ENCODE results near the gene EPB41L4A. TPM values are rescaled to one million over a fixed set of nuclear protein-coding genes. Genes with fewer than 3 reads are reported as not detected.
"Not testable (repeated sequence)": the region's sequence is repeated elsewhere in the genome, so short reads cannot be mapped to it uniquely, and the experiment has no call there.

Gene EPB41L4A
- total RNA-seq, 1 experiment from 2014 or later: not detected

GRCh38 chr5:112217843-112218579 is 201.1 kb downstream of the EPB41L4A start:
- no peak for DNase-seq (ENCODE audit: low read depth)

DNA sequence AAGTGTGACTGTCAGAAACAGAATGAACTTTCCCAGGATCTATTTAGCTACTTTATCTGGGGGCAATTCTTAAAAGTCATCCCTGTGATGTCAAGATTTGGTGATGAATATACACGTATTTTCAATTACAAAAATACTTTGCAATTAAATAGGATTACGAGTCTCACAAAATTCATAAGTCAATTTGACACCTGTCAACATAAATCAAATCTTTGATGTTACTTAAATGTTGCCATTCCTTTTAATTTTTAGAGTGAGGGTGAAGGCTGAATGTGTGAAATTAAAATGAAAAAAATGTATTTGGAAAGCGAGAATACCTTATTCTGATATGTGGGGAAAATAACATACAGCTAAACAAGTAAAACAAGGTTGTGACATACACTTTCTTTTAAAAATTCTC is 202.9 kb downstream of the EPB41L4A start:
- no peak for DNase-seq (ENCODE audit: low read depth)

DNA sequence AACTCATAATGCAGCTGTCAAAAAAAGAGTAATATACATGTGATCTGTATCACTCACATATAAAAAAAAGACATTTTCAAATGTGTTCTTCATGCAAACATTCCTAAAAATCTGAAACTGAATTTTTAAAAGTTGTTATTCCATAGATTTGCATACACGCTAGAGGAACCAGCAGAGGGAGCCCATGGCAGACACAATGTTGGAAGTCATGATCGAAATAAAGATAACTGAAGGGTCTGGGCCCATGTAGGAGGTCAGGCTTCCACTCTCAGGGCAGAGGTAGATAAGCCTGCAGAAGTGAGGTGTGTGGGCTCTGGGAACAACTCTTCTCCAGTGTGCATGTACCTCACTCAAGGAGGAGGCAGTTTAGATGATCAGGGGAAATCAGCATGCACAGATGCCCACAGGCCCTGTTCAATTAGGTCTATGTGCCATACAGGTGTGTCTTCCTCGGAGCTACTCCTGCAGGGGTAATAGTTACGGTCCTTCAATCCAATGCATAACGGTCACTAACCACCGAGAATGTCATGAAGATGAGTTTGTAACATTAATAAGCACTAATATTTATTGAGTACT is 208.6 kb downstream of the EPB41L4A start:
- DNase-seq (ENCODE audit: low read depth): no peak

DNA sequence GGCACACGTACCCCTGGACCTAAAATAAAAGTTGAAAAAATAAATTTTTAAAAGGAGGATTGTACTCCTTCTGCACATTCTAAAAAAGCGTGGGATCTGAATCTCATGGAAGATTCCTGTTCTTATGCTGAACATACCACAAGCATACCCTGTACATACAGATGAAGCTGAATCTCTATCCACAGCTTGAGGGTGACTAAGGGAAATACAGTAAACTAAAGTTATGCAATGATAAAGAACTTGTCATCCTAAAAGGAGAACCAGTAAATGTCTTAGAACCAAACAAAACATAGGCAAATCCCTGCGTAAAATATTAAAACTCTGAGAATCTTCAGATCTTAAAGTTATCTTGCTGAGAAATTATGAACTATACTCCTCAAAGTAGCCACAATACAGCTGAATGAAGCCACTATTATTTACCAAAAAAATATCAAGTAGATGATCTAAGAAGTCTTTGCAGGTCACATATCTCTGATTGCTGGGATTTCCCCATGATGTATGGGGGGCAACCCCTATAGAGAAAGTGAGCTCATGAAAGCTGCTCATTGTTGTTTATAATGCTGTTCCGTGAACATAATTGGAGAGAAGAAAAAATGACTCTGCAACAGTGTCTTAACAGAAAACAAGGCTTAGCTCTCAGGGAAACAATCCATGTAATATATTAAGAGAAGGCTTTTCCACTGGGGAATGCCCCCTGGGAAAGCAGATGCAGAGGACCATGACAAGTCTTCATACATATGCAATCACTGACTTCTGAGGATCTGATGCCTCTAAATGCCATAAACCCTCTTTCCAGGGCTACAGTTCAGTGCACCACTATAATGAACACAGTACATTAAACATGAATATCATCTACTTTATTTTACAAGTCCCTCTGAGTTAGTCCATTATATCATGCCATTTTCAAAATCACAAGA is 210.1 kb downstream of the EPB41L4A start:
- no peak for DNase-seq (ENCODE audit: low read depth)

DNA sequence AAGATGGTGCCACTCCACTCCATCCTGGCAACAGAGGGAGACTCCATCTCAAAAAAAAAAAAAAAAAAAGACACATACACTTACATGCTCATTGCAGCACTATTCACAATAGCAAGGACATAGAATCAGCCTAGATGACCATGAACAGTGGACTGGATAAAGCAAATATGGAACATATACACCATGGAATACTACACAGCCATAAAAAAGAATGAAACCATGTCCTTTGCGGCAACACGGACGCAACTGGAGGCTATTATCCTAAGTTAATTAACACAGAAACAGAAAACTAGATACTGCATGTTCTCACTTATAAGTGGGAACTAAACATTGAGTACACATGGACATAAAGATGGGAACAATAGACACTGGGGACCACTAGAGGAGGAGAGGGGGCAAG is 210.9 kb downstream of the EPB41L4A start:
- DNase-seq (ENCODE audit: low read depth): not testable (repeated sequence)

GRCh38 chr5:112205846-112206245 is 213.2 kb downstream of the EPB41L4A start:
- DNase-seq (ENCODE audit: low read depth): no peak

DNA sequence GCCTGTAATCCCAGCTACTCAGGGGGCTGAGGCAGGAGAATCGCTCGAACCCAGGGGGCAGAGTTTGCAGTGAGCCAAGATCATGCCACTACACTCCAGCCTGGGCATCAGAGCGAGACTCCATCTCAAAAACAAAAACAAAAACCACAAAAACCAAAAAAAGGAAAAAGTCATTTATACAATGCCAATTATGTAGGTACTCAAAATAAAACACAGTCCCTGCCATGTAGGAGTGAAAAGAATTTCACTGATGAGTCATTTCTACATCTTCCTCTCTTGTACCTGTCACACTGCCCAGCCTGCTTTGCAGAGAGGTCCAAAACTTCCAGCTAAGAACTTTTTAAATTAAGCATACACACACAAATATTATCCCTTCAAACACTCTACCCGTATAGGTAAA is 215.8 kb downstream of the EPB41L4A start:
- no peak for DNase-seq (ENCODE audit: low read depth)

DNA sequence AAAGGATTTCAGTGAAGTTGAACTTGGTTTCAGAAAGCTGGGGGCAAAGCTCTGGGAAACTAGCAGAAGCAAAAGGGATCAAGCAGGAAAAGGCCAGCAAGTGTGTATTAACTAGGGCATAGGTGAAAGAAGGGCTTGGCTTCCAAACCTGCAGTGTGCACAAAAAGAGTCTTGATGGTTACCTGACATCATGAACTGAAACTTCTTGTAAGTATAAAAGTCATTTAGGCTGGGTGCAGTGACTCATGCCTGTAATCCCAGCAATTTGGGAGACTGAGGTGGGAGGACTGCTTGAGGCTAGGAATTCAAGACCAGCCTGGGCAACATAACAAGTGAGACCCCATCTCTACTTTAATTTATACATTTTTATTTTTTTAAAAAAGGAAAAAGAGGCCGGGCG is 216.4 kb downstream of the EPB41L4A start:
- DNase-seq (ENCODE audit: low read depth): no peak

DNA sequence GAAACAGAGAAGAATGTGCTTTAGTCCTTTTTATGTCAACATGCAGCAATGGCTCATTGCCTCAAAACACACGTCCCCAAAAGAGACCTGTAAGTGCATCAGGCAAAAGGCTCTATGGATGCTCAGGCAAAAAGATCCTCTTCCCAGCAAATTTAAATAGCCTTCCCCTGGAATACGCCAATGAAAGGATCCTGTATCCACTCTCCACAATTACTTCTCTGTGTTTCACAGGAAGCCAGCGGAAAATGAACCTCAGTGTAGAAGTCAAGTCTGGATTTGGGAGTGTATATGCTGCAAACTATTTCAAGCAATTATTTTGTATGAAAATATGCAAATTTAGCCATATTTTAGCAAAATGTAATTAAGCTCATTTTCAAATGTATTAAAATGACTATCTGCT is 217.9 kb downstream of the EPB41L4A start:
- DNase-seq (ENCODE audit: low read depth): no peak

- no peak for DNase-seq (ENCODE audit: low read depth)
These were observed 218.9 kb downstream of the EPB41L4A start for GRCh38 chr5:112200131-112200530.

DNA sequence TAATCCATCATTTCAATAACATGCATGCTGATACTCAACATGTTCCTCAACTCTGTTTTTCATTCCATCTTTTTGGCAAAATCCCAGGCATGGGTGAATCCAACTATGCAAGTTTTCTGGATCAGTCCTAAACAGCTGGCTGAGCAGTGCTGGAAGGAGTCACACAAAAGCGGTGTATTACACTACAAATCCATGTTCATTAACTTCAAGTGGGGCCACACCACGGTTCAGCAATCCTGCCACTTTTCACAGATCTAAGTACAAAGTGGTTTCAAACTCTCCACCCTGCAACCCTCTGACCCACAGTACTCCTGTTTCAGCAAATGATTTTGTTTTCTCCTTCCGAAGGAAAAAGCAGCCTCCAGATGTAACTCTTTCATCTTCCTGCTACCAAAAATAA is 222.5 kb downstream of the EPB41L4A start:
- DNase-seq (ENCODE audit: low read depth): no peak

DNA sequence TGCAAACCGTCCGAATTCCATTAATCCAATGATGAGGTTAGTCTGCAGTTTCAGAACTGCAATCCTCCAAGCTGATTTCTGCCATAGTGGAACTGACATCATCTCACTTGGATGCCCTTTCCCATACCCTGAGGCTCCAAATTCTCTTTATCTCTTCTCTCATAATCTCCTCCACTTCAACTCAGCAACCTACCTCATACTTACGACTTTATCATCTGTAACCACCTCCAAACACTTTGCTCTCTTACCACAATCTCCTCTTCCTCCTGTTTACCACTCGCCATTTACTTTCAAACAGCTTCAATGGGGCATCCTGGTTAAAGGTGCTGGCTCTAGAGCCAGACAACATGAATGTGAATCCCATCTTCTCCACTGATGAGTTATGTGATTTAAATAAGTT is 223.2 kb downstream of the EPB41L4A start:
- DNase-seq (ENCODE audit: low read depth): no peak

DNA sequence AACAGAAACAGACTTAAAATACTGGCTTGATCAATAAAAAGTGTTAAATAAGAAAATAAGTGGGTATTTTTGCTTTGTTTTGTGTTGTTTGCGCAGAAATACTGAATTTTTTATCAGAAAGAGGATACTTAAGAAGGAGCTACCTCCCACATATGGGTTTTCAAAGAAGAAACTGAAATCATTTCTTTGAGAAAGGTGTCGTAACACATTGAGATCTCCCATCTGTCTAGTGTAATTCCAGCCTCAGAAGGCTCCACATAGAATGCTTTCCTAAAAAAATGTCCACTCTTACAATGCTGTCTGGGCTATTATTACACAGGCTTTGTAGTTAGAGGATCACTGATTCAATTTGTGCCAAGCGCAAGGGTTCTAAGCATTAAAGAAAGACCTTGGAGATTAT is 226.2 kb downstream of the EPB41L4A start:
- DNase-seq (ENCODE audit: low read depth): no peak

- no peak for DNase-seq (ENCODE audit: low read depth)
These were observed 227.0 kb downstream of the EPB41L4A start for GRCh38 chr5:112192072-112192471.

GRCh38 chr5:112189391-112189790 is 229.7 kb downstream of the EPB41L4A start:
- no peak for DNase-seq (ENCODE audit: low read depth)

GRCh38 chr5:112186401-112186990 is 232.6 kb downstream of the EPB41L4A start:
- DNase-seq (ENCODE audit: low read depth): peak; percentile 22

- no peak for DNase-seq (ENCODE audit: low read depth)
These were observed 235.2 kb downstream of the EPB41L4A start for GRCh38 chr5:112183874-112184273.

DNA sequence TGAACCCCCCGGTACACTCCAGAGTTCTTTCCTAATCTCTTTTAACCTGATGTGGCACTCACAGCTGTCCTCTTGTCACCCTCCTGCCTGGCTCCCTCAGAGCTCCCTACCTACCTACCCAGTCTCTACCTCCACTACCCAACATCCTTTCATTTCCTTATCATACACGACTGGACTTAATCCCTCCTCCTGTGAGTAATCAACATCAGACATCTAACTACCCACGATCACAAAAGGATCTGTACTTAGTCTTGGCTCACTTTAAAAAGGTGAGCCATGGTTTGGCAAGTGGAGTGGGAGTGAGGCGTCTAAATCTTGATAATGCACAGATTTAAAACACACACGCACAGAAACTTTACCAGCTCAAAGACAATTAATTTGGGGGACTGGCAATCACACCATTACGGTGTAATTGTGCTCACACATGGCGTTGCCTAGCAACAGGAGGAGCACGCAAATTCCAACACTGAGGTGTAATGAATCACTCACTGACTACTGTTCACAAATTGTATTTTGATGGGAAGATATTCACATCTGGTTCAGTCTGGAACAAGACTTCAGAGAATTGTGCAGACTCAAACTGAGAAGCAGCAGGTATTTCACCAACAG is 235.9 kb downstream of the EPB41L4A start:
- DNase-seq (ENCODE audit: low read depth): peak; percentile 59

- DNase-seq (ENCODE audit: low read depth): no peak
These were observed 239.8 kb downstream of the EPB41L4A start for GRCh38 chr5:112179290-112179689.

- DNase-seq (ENCODE audit: low read depth): peak; percentile 57
These were observed 244.0 kb downstream of the EPB41L4A start for GRCh38 chr5:112174959-112175594.
